Right ventricle myocardium superior (tissue), 1 donor: ENCODE results near the gene FARS2. TPM values are rescaled to one million over a fixed set of nuclear protein-coding genes. Genes with fewer than 3 reads are reported as not detected.

Source experiments
- ATAC-seq: fragments of 200-7000 bp; cut with Tn5 transposase; one replicate; pipeline ENCODE4 v1.9.1; 2020; ENCODE audit warnings: mild to moderate bottlenecking; ENCODE audit not compliant: poor library complexity
- DNase-seq: peaks from one replicate; pipeline ENCODE4 v3.0.0-alpha.2; 2020
- intact Hi-C: fragments of 100-400 bp; cut with DNase I; formaldehyde crosslinking; loops from one replicate; pipeline ENCODE4 v1.11.2; 2022
- total RNA-seq: library from RNA; stranded (reverse); fragmentation: NEBNext Ultra II Directional; extraction: Animal tissue kit (Norgen Biotek cat#: 25700); gene quantifications from one replicate; pipeline ENCODE4 v1.2.1, GENCODE V29; 2021
- donor health status: DM: no; HTN: yes; CAD: no; lungs with severe emphysema.

FARS2 gene
- total RNA-seq, 1 donor from 2014 or later, result 20.8 TPM

GRCh38 chr6:5305968-5306626, 44.8 kb downstream of the FARS2 start:
- ATAC-seq (no peak), DNase-seq (no peak)
- intact Hi-C loops, result no loop called here

- DNase-seq (no peak), ATAC-seq (no peak)
- intact Hi-C loops, result no loop called here
Measured at GRCh38 chr6:5307058-5307457, 45.7 kb downstream of the FARS2 start.

- no peak for ATAC-seq
- DNase-seq, result no peak
- intact Hi-C loops, result no loop called here
Measured at GRCh38 chr6:5308066-5308465, 46.8 kb downstream of the FARS2 start.

DNA sequence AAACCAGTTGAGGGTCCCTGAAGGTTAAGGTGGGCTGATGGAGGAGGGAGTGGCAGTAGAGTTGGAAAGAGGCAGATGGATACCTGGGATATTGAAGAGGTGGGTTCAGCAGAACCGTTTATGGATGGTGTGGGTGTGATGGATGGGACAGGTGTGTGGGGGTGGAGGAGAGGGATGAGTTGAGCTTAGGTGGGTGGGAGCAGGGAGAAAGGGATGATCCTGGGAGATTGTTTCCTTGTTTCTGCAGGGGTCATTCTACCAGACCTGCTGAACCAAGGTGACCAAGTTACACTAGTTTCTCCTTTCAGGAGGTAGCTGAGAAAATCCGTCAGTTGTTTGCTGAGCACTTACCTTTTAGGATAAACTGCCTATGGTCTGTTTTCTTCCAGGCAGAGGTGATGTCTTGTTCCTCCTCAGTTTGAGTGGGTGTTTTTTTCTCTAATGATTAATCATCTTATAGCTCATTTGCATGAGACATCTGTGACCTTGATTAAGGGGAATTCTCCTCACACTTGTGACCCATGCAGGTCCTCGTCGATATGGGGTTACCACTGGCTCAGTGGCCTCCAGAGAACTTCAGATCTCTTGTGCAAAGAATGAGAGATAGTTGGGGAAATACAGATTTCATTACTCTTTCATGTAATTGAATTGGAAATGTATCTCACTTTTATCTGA, 53.0 kb downstream of the FARS2 start:
- DNase-seq, result no peak
- ATAC-seq, result no peak
- intact Hi-C loops, result no loop called here

GRCh38 chr6:5315881-5316280, 54.6 kb downstream of the FARS2 start:
- intact Hi-C loops, result no loop called here
- no peak for DNase-seq
- ATAC-seq, result peak; percentile 73

DNA sequence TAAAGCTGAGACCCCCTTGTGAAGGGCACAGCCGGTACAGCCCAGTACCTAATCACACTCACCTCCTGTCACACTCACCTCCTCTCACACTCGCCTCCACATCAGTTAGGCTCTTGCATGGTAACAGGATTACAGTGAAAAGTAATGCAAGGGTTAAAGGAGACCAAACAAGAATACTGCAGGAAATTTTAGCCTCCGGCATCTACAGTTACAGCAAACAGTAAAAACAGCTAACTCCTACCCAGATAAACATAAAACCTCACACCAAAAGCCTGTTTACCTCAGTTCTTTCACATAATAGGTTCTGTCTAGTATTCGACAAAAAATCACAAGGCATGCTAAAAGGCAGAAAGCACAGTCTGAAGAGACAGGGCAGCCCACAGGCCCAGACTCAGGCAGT, 55.6 kb downstream of the FARS2 start:
- intact Hi-C loops, result no loop called here
- DNase-seq (no peak), ATAC-seq (no peak)

DNA sequence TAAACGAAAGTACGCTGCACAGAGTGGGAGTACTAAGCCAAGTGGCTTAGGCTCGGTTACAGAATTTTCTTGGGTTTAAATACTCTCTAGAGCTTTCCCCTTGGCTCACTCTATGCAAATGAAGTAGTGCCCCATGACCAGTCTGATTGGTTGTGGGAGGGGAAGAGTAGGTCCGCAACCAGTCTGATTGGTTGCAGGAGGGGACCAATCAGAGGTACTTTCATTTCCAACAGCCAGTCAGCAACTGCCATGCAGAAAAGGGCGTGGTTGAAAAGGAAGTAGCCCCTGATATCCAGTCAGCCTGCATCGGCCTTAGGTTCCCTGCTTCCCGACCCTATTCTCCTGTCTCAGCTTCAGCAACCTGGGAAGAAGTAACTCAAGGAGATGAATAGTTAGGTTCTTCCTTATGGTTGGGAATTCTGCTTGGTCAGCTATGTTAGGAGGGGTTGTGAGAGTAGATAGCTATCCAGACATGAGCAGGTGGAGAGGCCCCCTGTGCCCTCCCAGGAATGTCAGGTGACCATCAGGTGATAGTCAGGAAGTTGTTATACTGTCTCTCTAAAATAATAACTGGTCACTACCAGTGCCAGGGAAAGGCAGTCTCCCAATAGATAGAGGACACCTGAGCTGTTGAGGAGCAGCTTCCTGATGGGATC, 57.4 kb downstream of the FARS2 start:
- DNase-seq (no peak), ATAC-seq (no peak)
- intact Hi-C loops, result no loop called here

DNA sequence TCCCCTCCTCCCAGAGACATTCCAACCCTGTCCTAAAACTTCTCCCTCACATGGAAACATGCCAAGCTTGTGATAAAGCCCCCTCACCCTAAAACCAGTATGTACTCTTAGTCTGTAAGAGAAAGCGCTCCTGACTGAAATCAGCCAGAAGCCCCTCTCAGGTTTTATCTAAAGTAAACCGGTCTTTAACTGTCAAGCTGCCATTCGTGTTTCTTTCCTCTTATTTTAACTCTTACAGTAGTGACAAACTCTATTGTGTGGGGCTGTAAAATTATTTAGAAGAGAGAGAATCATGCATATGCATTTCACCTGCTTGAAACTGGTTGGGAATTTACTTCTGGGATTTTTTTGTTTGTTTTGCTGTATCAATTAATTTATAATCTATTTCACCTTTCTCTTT, 62.7 kb downstream of the FARS2 start:
- no peak for DNase-seq
- intact Hi-C loops, result no loop called here
- ATAC-seq, result no peak

DNA sequence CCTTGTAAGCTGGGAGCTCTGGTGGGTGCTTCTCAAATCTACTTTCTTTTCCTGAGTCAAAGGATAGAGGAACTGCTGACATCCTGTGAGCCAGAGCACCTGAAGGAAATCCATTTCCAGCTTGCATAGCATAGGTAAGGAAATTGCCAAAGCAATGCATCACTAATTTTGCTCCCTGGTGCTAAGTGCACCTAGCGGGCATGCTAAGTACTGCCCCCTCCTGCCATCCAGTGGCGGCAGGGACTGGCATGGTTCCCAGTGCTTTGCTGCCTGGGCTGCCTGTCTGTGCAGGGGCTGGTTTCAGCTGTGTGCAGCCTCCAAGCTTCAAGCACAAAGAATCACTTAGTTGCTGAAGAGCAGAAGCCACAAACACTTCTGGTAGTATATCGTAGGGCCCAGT, 63.9 kb downstream of the FARS2 start:
- intact Hi-C loops, result no loop called here
- DNase-seq (no peak), ATAC-seq (no peak)

DNA sequence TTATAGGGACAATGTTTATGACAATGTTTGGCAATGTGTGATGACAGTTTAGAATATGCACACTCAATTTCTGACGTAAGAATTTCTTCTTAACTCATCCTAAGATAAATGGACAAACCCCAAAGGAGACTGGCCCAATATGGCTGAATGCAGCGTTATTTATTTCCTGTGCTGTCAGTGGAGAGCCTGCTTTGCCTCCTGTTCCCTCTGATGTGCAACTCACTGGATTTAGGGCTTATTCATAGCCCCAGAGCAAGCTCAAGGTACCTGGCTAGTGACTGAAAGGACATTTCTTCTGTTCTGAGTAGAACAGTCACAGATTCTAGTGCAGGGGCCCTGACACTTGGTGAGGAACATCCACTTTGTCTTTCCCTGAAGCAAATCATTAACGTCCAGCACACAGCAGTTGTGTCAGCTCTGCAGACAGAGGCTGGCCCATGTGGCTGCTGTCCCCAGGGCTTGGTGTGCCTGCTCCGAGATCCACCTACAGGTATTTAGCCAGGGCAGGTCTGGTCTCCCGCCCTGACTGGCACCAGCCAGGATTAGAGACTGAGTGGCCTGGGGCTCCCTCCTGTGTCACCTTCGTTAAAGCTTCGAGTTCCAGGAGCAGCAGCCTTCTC, 64.8 kb downstream of the FARS2 start:
- DNase-seq (no peak), ATAC-seq (no peak)
- intact Hi-C loops, result no loop called here

DNA sequence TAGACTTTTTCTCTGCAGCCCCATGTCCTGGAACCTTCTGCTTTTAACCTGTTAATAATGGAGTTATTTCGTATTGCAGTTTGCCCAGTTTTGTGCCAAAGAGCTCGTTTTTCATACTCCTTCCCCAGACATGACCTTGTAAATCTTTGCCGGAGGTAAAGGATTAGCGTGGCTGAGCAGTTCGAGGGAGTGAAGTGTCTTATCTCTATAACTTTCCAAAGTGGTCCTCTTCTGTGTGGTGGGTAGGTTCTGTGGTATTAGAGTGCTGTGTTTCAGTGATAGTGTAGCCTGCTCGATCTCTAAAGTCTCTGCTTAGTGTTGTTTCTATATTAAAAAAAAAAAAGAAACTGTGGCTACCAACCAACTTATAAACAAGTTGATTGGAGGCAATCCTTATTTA, 67.5 kb downstream of the FARS2 start:
- DNase-seq (no peak), ATAC-seq (no peak)
- intact Hi-C loops, result no loop called here

GRCh38 chr6:5331845-5332442, 70.6 kb downstream of the FARS2 start:
- DNase-seq (no peak), ATAC-seq (no peak)
- intact Hi-C loops, result no loop called here

GRCh38 chr6:5333658-5334057, 72.3 kb downstream of the FARS2 start:
- DNase-seq, result no peak
- ATAC-seq, result peak; percentile 60
- intact Hi-C loops, result no loop called here

DNA sequence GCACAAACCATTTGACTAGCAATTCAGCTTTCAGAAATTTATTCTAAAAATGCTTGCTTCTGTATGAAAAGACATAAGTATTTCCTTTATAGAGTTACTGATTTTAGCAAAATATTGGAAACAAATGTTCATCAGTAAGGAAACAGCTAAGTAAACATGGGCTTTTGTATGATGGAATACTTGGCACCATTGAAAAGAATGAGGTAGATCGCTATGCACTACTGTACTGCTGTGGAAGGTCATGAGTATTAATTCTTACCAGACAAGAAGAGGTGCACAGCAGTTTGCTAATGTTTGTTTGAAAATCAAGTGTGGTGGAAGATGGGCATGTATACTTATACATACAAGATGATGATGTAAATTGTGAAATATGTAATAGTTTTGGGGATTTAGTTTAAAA, 73.0 kb downstream of the FARS2 start:
- DNase-seq (no peak), ATAC-seq (peak; percentile 59)
- intact Hi-C loops, result no loop called here

DNA sequence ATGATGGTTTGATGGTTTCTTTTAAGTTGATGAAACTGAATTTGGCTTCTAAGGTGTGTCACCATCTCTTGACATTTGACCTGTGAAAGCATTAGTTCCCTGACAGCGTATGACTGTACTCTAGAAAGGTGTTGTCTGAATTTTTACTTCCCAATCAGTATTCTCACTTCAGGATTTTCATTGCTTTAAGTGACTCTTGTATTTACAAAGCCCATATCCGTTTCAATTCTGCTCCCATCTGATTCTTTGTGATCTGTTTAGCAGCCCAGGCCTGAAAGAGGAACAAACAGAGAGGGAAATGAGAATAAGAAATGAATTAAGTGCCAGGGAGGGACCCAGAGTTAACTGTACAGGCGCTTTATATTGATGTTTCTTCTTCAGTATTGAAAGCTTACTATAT, 73.7 kb downstream of the FARS2 start:
- DNase-seq (no peak), ATAC-seq (no peak)
- intact Hi-C loops, result no loop called here

DNA sequence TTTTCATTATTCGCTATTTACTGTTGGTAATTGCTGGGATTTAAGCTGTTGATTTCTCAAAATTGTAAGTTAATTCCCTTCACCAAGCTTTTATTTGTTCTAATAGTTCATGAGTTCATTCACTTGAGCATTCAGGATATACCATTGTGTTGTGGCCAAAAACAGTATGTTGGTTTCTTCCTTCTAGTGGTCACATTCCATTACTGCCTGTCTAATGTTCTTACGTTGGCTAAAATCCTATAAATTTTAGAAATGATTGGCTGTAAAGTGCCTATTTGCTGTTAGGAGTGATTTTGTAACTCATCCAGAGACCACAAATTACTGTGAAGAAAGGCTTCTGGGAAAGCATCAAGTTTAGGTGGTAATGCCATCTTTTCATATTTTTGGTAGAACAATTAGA, 76.3 kb downstream of the FARS2 start:
- intact Hi-C loops, result no loop called here
- no peak for DNase-seq
- ATAC-seq, result no peak

DNA sequence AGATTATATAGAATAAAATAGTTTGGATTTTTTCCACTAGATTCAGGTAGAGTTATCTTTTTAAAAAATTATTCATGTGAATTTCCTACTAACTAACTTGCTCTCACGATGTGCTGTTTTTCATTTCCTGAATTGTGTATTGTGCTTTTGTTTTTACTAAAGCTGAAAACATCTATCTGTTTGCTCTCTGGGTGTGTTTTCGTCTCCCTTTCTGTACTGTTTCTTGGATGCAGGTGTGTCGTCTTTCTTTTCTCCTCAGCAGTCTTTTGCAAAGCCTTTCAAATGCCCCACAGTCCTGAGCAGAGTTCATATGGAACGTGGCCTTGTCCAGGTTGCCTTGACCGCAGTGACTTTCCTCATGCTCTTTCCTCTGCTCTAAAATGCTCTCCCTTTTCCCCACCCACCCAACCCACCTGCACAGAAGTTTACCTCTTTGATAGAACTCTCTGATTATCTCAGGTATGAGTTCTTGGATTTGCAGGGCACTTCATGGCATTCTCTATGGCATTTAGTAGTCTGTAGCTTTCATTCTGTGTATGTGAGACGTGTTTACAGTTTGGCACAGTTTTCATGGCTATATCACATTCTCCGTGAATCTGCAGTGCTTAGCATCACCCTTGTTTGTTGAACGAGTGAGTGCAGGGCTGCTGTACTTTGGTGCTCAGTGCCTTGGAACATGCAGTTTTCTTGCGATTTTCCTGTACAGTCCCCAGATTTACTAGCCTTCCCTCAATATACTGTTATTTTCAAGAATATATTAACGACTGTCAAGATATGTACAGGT, 77.1 kb downstream of the FARS2 start:
- ATAC-seq (no peak), DNase-seq (no peak)
- intact Hi-C loops, result no loop called here

GRCh38 chr6:5339786-5340185, 78.5 kb downstream of the FARS2 start:
- intact Hi-C loops, result no loop called here
- no peak for DNase-seq
- ATAC-seq, result no peak

- no peak for DNase-seq
- no peak for ATAC-seq
- intact Hi-C loops, result no loop called here
Measured at GRCh38 chr6:5341845-5342244, 80.5 kb downstream of the FARS2 start.
